B cell (primary cell): ENCODE results near the gene LYST.

Experiments used
- EZH2 ChIP-seq: IDR thresholded peaks from 2 replicates; pipeline ENCODE4 v1.6.1; 2012; ENCODE audit warnings: borderline replicate concordance, low read depth, mild to moderate bottlenecking, moderate library complexity, low read length; ENCODE audit not compliant: insufficient read depth, poor library complexity, severe bottlenecking
- TF ChIP-seq, protein P1 (sequence below): fragments of 200-600 bp; IDR thresholded peaks from one replicate; pipeline ENCODE4 v1.8.0; 2022; ENCODE audit warnings: antibody characterized with exemption, mild to moderate bottlenecking

DNA sequence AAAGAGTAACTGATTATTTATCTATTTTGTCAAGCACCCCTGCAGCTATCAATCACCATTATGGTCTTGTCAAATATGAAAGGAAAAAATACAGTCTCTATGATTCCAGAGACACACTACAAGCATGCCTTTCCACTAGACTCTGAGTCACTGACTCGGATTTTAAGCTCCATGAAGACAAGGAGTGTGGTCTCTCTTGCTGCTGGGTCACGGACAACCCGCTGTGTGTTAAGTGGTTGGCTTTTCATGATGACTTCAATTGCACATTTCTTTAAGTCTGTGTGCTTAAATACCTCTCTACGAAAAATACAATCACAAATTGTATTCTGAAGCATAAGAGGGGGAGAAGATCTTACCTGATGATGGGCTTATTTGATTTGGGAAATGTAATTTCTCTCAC, 203.1 kb downstream of the LYST start:
- TF ChIP-seq EZH2, result no peak
- TF ChIP-seq, protein P1, sequence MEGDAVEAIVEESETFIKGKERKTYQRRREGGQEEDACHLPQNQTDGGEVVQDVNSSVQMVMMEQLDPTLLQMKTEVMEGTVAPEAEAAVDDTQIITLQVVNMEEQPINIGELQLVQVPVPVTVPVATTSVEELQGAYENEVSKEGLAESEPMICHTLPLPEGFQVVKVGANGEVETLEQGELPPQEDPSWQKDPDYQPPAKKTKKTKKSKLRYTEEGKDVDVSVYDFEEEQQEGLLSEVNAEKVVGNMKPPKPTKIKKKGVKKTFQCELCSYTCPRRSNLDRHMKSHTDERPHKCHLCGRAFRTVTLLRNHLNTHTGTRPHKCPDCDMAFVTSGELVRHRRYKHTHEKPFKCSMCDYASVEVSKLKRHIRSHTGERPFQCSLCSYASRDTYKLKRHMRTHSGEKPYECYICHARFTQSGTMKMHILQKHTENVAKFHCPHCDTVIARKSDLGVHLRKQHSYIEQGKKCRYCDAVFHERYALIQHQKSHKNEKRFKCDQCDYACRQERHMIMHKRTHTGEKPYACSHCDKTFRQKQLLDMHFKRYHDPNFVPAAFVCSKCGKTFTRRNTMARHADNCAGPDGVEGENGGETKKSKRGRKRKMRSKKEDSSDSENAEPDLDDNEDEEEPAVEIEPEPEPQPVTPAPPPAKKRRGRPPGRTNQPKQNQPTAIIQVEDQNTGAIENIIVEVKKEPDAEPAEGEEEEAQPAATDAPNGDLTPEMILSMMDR, result no peak
